ENCODE results near the gene ARF3. TPM values are rescaled to one million over a fixed set of nuclear protein-coding genes. Genes with fewer than 3 reads are reported as not detected.

Gene ARF3
- total and polyA plus RNA-seq, 2 of the 13 experiments (the other 11 are each of a cell fraction or from before 2014, with no cell fraction given): 53.8 to 57.9 TPM

- TF ChIP-seq HMG20B (CRISPR knock-in tag; conservative IDR thresholded peaks at IDR 0.05): no peak
- peak; percentile 82 for TF ChIP-seq THAP11 (CRISPR knock-in tag; IDR thresholded peaks at IDR 0.05)
- TF ChIP-seq MIXL1 (CRISPR knock-in tag; IDR thresholded peaks at IDR 0.05): no peak
- TF ChIP-seq KDM5A (IDR thresholded peaks at IDR 0.05; ENCODE audit: borderline replicate concordance, low read length): peak; percentile 83
- peak; percentile 68 for TF ChIP-seq AGO1 (IDR thresholded peaks at IDR 0.05; ENCODE audit: low read depth, low read length, poor library complexity, severe bottlenecking)
- TF ChIP-seq ZNF225 (CRISPR knock-in tag; IDR thresholded peaks at IDR 0.05): no peak
- TF ChIP-seq KLF16 (CRISPR knock-in tag; IDR thresholded peaks at IDR 0.05): peak in 1 of 2 experiments; percentile 74; a peak in 2 of 4 replicates
- peak; percentile 58; the same call in 1 of the 2 replicates for TF ChIP-seq ZNF609 (CRISPR knock-in tag; IDR thresholded peaks at IDR 0.05; ENCODE audit: borderline replicate concordance)
- TF ChIP-seq PLRG1 (conservative IDR thresholded peaks at IDR 0.05): no peak
- TF ChIP-seq ARNT2 (CRISPR knock-in tag; IDR thresholded peaks at IDR 0.05; ENCODE audit: low read depth): peak; percentile 98; the same call in 1 of the 2 replicates
- 0 out of 2 replicates have a peak, but pooled peaks have one; percentile 59 for TF ChIP-seq ZNF839 (CRISPR knock-in tag; IDR thresholded peaks at IDR 0.05; ENCODE audit: borderline replicate concordance)
- no peak for TF ChIP-seq MED8 (CRISPR knock-in tag; IDR thresholded peaks at IDR 0.05; ENCODE audit: insufficient replicate concordance)
- 0 out of 2 replicates have a peak, but pooled peaks have one; percentile 31 for TF ChIP-seq HINFP (CRISPR knock-in tag; IDR thresholded peaks at IDR 0.05; ENCODE audit: low read depth)
- peak; percentile 64; the same call in 1 of the 2 replicates for TF ChIP-seq ZNF761 (CRISPR knock-in tag; conservative IDR thresholded peaks at IDR 0.05)
- TF ChIP-seq ZNF44 (CRISPR knock-in tag; IDR thresholded peaks at IDR 0.05): peak; percentile 46; the same call in 1 of the 2 replicates
- peak; percentile 40 for TF ChIP-seq SRSF1 (optimal IDR thresholded peaks at IDR 0.05; ENCODE audit: low read depth, low read length)
- TF ChIP-seq SUZ12 (IDR thresholded peaks at IDR 0.05; ENCODE audit: low read depth, low read length): no peak
- no peak for TF ChIP-seq ZC3H4 (CRISPR knock-in tag; IDR thresholded peaks at IDR 0.05; ENCODE audit: borderline replicate concordance)
Observed at GRCh38 chr12:48957141-48958048, at the start of gene ARF3 (continued).

All from HepG2 (cell line).